HG02678 (cell line): Measurements from ENCODE around the gene TACC2.

ENCODE experiments used
- ATAC-seq: cut with Tn5 transposase; IDR thresholded peaks from one replicate; pipeline ENCODE4 v1.9.1; 2021; ENCODE audit warnings: mild to moderate bottlenecking, moderate library complexity; ENCODE audit not compliant: unreplicated experiment

TACC2 gene

GRCh38 chr10:122141821-122142640 is 153.1 kb downstream of the TACC2 start:
- ATAC-seq, result no peak

GRCh38 chr10:122142641-122143237 is 153.8 kb downstream of the TACC2 start:
- no peak for ATAC-seq

GRCh38 chr10:122143238-122143841 is 154.4 kb downstream of the TACC2 start:
- ATAC-seq, result no peak

- ATAC-seq, result no peak
Observed at GRCh38 chr10:122144199-122144598, 155.2 kb downstream of the TACC2 start.

- ATAC-seq, result no peak
Observed at GRCh38 chr10:122145113-122145512, 156.2 kb downstream of the TACC2 start.

- no peak for ATAC-seq
Observed at GRCh38 chr10:122147663-122148062, 158.7 kb downstream of the TACC2 start.

GRCh38 chr10:122148876-122149560 is 160.1 kb downstream of the TACC2 start:
- no peak for ATAC-seq

- no peak for ATAC-seq
Observed at GRCh38 chr10:122149561-122150505, 160.9 kb downstream of the TACC2 start.

GRCh38 chr10:122151121-122151694 is 162.2 kb downstream of the TACC2 start:
- no peak for ATAC-seq

GRCh38 chr10:122152544-122152943 is 163.6 kb downstream of the TACC2 start:
- no peak for ATAC-seq

GRCh38 chr10:122154031-122154544 is 165.1 kb downstream of the TACC2 start:
- ATAC-seq, result no peak

- ATAC-seq, result no peak
Observed at GRCh38 chr10:122154545-122155366, 165.8 kb downstream of the TACC2 start.

GRCh38 chr10:122157451-122157850 is 168.5 kb downstream of the TACC2 start:
- ATAC-seq, result no peak

- no peak for ATAC-seq
Observed at GRCh38 chr10:122158362-122158761, 169.4 kb downstream of the TACC2 start.

- ATAC-seq, result no peak
Observed at GRCh38 chr10:122159141-122159970, 170.4 kb downstream of the TACC2 start.

- no peak for ATAC-seq
Observed at GRCh38 chr10:122161795-122162194, 172.8 kb downstream of the TACC2 start.

GRCh38 chr10:122162671-122163173 is 173.8 kb downstream of the TACC2 start:
- ATAC-seq, result no peak
